Neural cell (in vitro differentiated cells): ENCODE measurements around the gene PABPN1L. TPM values are rescaled to one million over a fixed set of nuclear protein-coding genes. Genes with fewer than 3 reads are reported as not detected.

Experiments
- H2AFZ ChIP-seq: fragments of 200-600, 300-800 bp; sonication (generic), shearing (Covaris generic); 2 replicates; pipeline ENCODE4 v1.6.0; 2014; ENCODE audit warnings: low read depth, mild to moderate bottlenecking, antibody characterized with exemption, low read length, moderate library complexity
- H3F3A ChIP-seq: fragments of 200-600 bp; shearing (Covaris generic); 2 replicates; pipeline ENCODE4 v1.6.1; 2016; ENCODE audit warnings: mild to moderate bottlenecking, moderate library complexity, mixed read lengths, antibody characterized with exemption, low read length; ENCODE audit not compliant: insufficient read depth, poor library complexity, severe bottlenecking
- H3K27ac ChIP-seq: fragments of 200-600, 300-800 bp; sonication (generic), shearing (Covaris generic); 2 replicates; pipeline ENCODE4 v1.5.1; 2014; ENCODE audit warnings: mild to moderate bottlenecking, low read length, moderate library complexity
- H3K27me3 ChIP-seq: fragments of 300-800, 200-600 bp; sonication (generic), shearing (Covaris generic); 2 replicates; pipeline ENCODE4 v1.6.0; 2014; ENCODE audit warnings: mild to moderate bottlenecking, low read depth, low read length, moderate library complexity; ENCODE audit not compliant: insufficient read depth
- H3K36me3 ChIP-seq: fragments of 300-800, 200-600 bp; sonication (generic), shearing (Covaris generic); 2 replicates; pipeline ENCODE4 v1.5.1; 2014; ENCODE audit warnings: mild to moderate bottlenecking, antibody characterized with exemption, low read length, moderate library complexity; ENCODE audit not compliant: insufficient read depth
- H3K4me2 ChIP-seq: fragments of 300-800, 200-600 bp; sonication (generic), shearing (Covaris generic); 2 replicates; pipeline ENCODE4 v1.6.0; 2014; ENCODE audit warnings: mild to moderate bottlenecking, low read length
- H3K4me3 ChIP-seq: fragments of 300-800, 200-600 bp; sonication (generic), shearing (Covaris generic); 2 replicates; pipeline ENCODE4 v1.5.1; 2014; ENCODE audit warnings: mild to moderate bottlenecking, low read length, moderate library complexity
- H3K79me2 ChIP-seq: fragments of 200-600 bp; shearing (Covaris generic); replicated peaks from 2 replicates; pipeline ENCODE4 v1.6.0; 2014; ENCODE audit warnings: mild to moderate bottlenecking, low read length, moderate library complexity; ENCODE audit not compliant: insufficient read depth
- H3K9ac ChIP-seq: fragments of 300-800, 200-600 bp; sonication (generic), shearing (Covaris generic); 2 replicates; pipeline ENCODE4 v1.6.1; 2016; ENCODE audit warnings: mild to moderate bottlenecking, low read length, mixed read lengths
- H3K9me2 ChIP-seq: fragments of 200-600 bp; shearing (Covaris generic); 2 replicates; pipeline ENCODE4 v1.6.1; 2016; ENCODE audit warnings: mild to moderate bottlenecking, low read length, mixed read lengths; ENCODE audit not compliant: insufficient read depth
- H3K9me3 ChIP-seq: fragments of 200-600, 300-800 bp; sonication (generic), shearing (Covaris generic); 2 replicates; pipeline ENCODE4 v1.6.1; 2016; ENCODE audit warnings: mild to moderate bottlenecking, mixed run types, low read length, moderate library complexity, mixed read lengths
- H4K20me1 ChIP-seq: fragments of 200-600 bp; shearing (Covaris generic); 2 replicates; pipeline ENCODE4 v1.6.1; 2016; ENCODE audit warnings: mild to moderate bottlenecking, mixed run types; ENCODE audit not compliant: insufficient read depth
- CTCF ChIP-seq: fragments of 450-650 bp; IDR thresholded peaks from 2 replicates; pipeline ENCODE4 v1.5.1; 2014; ENCODE audit warnings: antibody characterized with exemption, mild to moderate bottlenecking, moderate library complexity; ENCODE audit not compliant: poor library complexity, severe bottlenecking
- EP300 ChIP-seq: fragments of 450-650 bp; conservative IDR thresholded peaks from 2 replicates; pipeline ENCODE4 v1.6.1; 2014; ENCODE audit warnings: antibody characterized with exemption, mild to moderate bottlenecking, moderate library complexity; ENCODE audit not compliant: poor library complexity, severe bottlenecking
- EZH2 ChIP-seq: fragments of 200-600, 300-800 bp; shearing (Covaris generic), sonication (generic); IDR thresholded peaks from 2 replicates; pipeline ENCODE4 v1.6.1; 2014; ENCODE audit warnings: antibody characterized with exemption, low read length, borderline replicate concordance, mild to moderate bottlenecking; ENCODE audit not compliant: insufficient read depth, poor library complexity, severe bottlenecking
- MXI1 ChIP-seq: fragments of 450-650 bp; conservative IDR thresholded peaks from 2 replicates; pipeline ENCODE4 v1.6.1; 2014; ENCODE audit warnings: antibody characterized with exemption, mild to moderate bottlenecking; ENCODE audit not compliant: poor library complexity, severe bottlenecking
- POLR2AphosphoS5 ChIP-seq: IDR thresholded peaks from 2 replicates; pipeline ENCODE4 v1.6.1; 2012
- RAD21 ChIP-seq: fragments of 450-650 bp; conservative IDR thresholded peaks from 2 replicates; pipeline ENCODE4 v1.6.1; 2014; ENCODE audit warnings: antibody characterized with exemption, mild to moderate bottlenecking, moderate library complexity
- REST ChIP-seq: IDR thresholded peaks from 2 replicates; pipeline ENCODE4 v1.6.1; 2012; ENCODE audit warnings: borderline replicate concordance
- SMC3 ChIP-seq: fragments of 450-650 bp; conservative IDR thresholded peaks from 2 replicates; pipeline ENCODE4 v1.6.1; 2014; ENCODE audit warnings: antibody characterized with exemption, mild to moderate bottlenecking, moderate library complexity; ENCODE audit not compliant: poor library complexity
- TAF1 ChIP-seq: IDR thresholded peaks from 2 replicates; pipeline ENCODE4 v1.6.1; 2012; ENCODE audit warnings: low read depth
- polyA plus RNA-seq: library from polyadenylated mRNA; depleted of rRNA; stranded (reverse); fragments of >200 nt; gene quantifications from 2 replicates; pipeline ENCODE4 v1.2.3, GENCODE V29; 2014

Gene PABPN1L
- polyA plus RNA-seq, 1 donor from 2014 or later, result 0.20 TPM

- H3K9me2 ChIP-seq, result no peaks in the 10 kb centered on the region
- no peak overlapping the region for H3K4me2 ChIP-seq
- H3K27ac ChIP-seq, result no peak overlapping the region
- H3K4me3 ChIP-seq, result no peak overlapping the region
- no peaks in the 10 kb centered on the region for H3F3A ChIP-seq
- H2AFZ ChIP-seq, result no peak overlapping the region
- no peaks in the 10 kb centered on the region for H3K36me3 ChIP-seq
- H3K79me2 ChIP-seq, result no peaks in the 10 kb centered on the region
- H3K27me3 ChIP-seq, result no peaks in the 10 kb centered on the region
- H3K9ac ChIP-seq, result no peak overlapping the region
- no peaks in the 10 kb centered on the region for H4K20me1 ChIP-seq
- TF ChIP-seq EZH2 (no peak), CTCF (no peak), MXI1 (no peak), EP300 (no peak), REST (no peak), TAF1 (no peak), RAD21 (no peak), SMC3 (no peak), POLR2AphosphoS5 (no peak)
- no peaks in the 10 kb centered on the region for H3K9me3 ChIP-seq
Measured at GRCh38 chr16:88908307-88908706, 41.8 kb upstream of the PABPN1L start.

- Histone ChIP-seq H3K9me2 (no peaks in the 10 kb centered on the region), H3K4me3 (no peak overlapping the region), H3K36me3 (no peaks in the 10 kb centered on the region), H3K4me2 (no peak overlapping the region), H3K27ac (no peak overlapping the region), H2AFZ (no peak overlapping the region), H4K20me1 (no peaks in the 10 kb centered on the region), H3K79me2 (no peaks in the 10 kb centered on the region), H3K9me3 (no peaks in the 10 kb centered on the region), H3F3A (no peaks in the 10 kb centered on the region), H3K27me3 (no peaks in the 10 kb centered on the region), H3K9ac (no peak overlapping the region)
- TF ChIP-seq CTCF, result no peak
- TF ChIP-seq SMC3, result no peak
- no peak for TF ChIP-seq MXI1
- TF ChIP-seq POLR2AphosphoS5, result no peak
- no peak for TF ChIP-seq REST
Measured at GRCh38 chr16:88907768-88908167, 41.3 kb upstream of the PABPN1L start.
